Measurements from ENCODE around the gene FEM1B. TPM values are rescaled to one million over a fixed set of nuclear protein-coding genes. Genes with fewer than 3 reads are reported as not detected.

Gene FEM1B
- polyA plus RNA-seq, 1 donor from 2014 or later: 21.5 TPM

- no peak overlapping the region for H3K27ac Mint-ChIP-seq
- H3K4me1 Mint-ChIP-seq: peaks cover 34 to 55% (median 48%) of the 10 kb centered on the region in 3 donors
- peak overlapping the region in 2 of 4 donors; percentile 18 to 49 for H3K4me3 Mint-ChIP-seq
- peaks cover 0 to 1% (median 0%) of the 10 kb centered on the region in 3 donors for H3K9me3 Mint-ChIP-seq
- peaks cover 4% of the 10 kb centered on the region for H3K36me3 Mint-ChIP-seq
- H3K27me3 Mint-ChIP-seq: no peaks in the 10 kb centered on the region
Measured at GRCh38 chr15:68285259-68285980, 7.9 kb downstream of the FEM1B start.

GRCh38 chr15:68286256-68286655 is 8.7 kb downstream of the FEM1B start:
- Mint-ChIP-seq H3K4me1 (peaks cover 28 to 50% (median 41%) of the 10 kb centered on the region in 3 donors), H3K9me3 (peaks cover 0 to 1% (median 0%) of the 10 kb centered on the region in 3 donors), H3K27ac (peak overlapping the region in 1 of 3 donors; percentile 7), H3K36me3 (peaks cover 5% of the 10 kb centered on the region), H3K27me3 (no peaks in the 10 kb centered on the region), H3K4me3 (peak overlapping the region in 1 of 4 donors; percentile 55)

- Mint-ChIP-seq H3K9me3 (peaks cover 0 to 1% (median 0%) of the 10 kb centered on the region in 3 donors), H3K4me3 (no peak overlapping the region), H3K36me3 (peaks cover 7% of the 10 kb centered on the region), H3K27ac (no peak overlapping the region), H3K27me3 (no peaks in the 10 kb centered on the region), H3K4me1 (peaks cover 30 to 42% (median 32%) of the 10 kb centered on the region in 3 donors)
Measured at GRCh38 chr15:68289057-68289456, 11.5 kb downstream of the FEM1B start.

GRCh38 chr15:68289621-68290352 is 12.2 kb downstream of the FEM1B start:
- Mint-ChIP-seq H3K9me3 (peaks cover 0 to 1% (median 0%) of the 10 kb centered on the region in 3 donors), H3K27ac (no peak overlapping the region), H3K4me3 (no peak overlapping the region), H3K36me3 (peaks cover 6% of the 10 kb centered on the region), H3K4me1 (peaks cover 25 to 42% (median 28%) of the 10 kb centered on the region in 3 donors), H3K27me3 (no peaks in the 10 kb centered on the region)

- Mint-ChIP-seq H3K4me1 (peaks cover 19 to 34% (median 20%) of the 10 kb centered on the region in 3 donors), H3K9me3 (no peaks in the 10 kb centered on the region), H3K4me3 (no peak overlapping the region), H3K36me3 (peaks cover 3% of the 10 kb centered on the region), H3K27ac (no peak overlapping the region), H3K27me3 (no peaks in the 10 kb centered on the region)
Measured at GRCh38 chr15:68290715-68291114, 13.2 kb downstream of the FEM1B start.

- Mint-ChIP-seq H3K36me3 (peaks cover 3% of the 10 kb centered on the region), H3K27me3 (no peaks in the 10 kb centered on the region), H3K4me1 (peaks cover 8 to 25% (median 22%) of the 10 kb centered on the region in 3 donors), H3K27ac (no peak overlapping the region), H3K9me3 (no peaks in the 10 kb centered on the region), H3K4me3 (no peak overlapping the region)
Measured at GRCh38 chr15:68292157-68292781, 14.7 kb downstream of the FEM1B start.

GRCh38 chr15:68292967-68293366 is 15.4 kb downstream of the FEM1B start:
- Mint-ChIP-seq H3K4me3 (no peak overlapping the region), H3K27me3 (no peaks in the 10 kb centered on the region), H3K9me3 (no peaks in the 10 kb centered on the region), H3K27ac (no peak overlapping the region), H3K36me3 (peaks cover 3% of the 10 kb centered on the region), H3K4me1 (peaks cover 9 to 23% (median 22%) of the 10 kb centered on the region in 3 donors)

GRCh38 chr15:68295014-68295805 is 17.7 kb downstream of the FEM1B start:
- Mint-ChIP-seq H3K27ac (no peak overlapping the region), H3K27me3 (no peaks in the 10 kb centered on the region), H3K9me3 (no peaks in the 10 kb centered on the region), H3K4me1 (peaks cover 14 to 27% (median 23%) of the 10 kb centered on the region in 3 donors), H3K4me3 (no peak overlapping the region), H3K36me3 (peaks cover 3% of the 10 kb centered on the region)

- no peaks in the 10 kb centered on the region for H3K27me3 Mint-ChIP-seq
- H3K27ac Mint-ChIP-seq: peak overlapping the region; percentile 14 to 84 (median 63)
- H3K4me3 Mint-ChIP-seq: peak overlapping the region in 3 of 4 donors; percentile 78 to 90 (median 84)
- H3K9me3 Mint-ChIP-seq: no peaks in the 10 kb centered on the region
- H3K4me1 Mint-ChIP-seq: peaks cover 10 to 22% (median 14%) of the 10 kb centered on the region in 3 donors
- H3K36me3 Mint-ChIP-seq: peaks cover 3% of the 10 kb centered on the region
Measured at GRCh38 chr15:68298336-68298735, 20.8 kb downstream of the FEM1B start.

- Mint-ChIP-seq H3K36me3 (peaks cover 3% of the 10 kb centered on the region), H3K4me3 (peak overlapping the region; percentile 16 to 90 (median 81)), H3K9me3 (no peaks in the 10 kb centered on the region), H3K4me1 (peaks cover 10 to 18% (median 14%) of the 10 kb centered on the region in 3 donors), H3K27ac (peak overlapping the region in 2 of 3 donors; percentile 14 to 84), H3K27me3 (no peaks in the 10 kb centered on the region)
Measured at GRCh38 chr15:68298882-68299381, 21.4 kb downstream of the FEM1B start.

- no peaks in the 10 kb centered on the region for H3K9me3 Mint-ChIP-seq
- peak overlapping the region in 2 of 3 donors; percentile 14 to 80 for H3K27ac Mint-ChIP-seq
- peaks cover 10 to 18% (median 14%) of the 10 kb centered on the region in 3 donors for H3K4me1 Mint-ChIP-seq
- H3K36me3 Mint-ChIP-seq: peaks cover 5% of the 10 kb centered on the region
- no peaks in the 10 kb centered on the region for H3K27me3 Mint-ChIP-seq
- peak overlapping the region in 2 of 4 donors; percentile 21 to 90 for H3K4me3 Mint-ChIP-seq
Measured at GRCh38 chr15:68299436-68299835, 21.9 kb downstream of the FEM1B start.

GRCh38 chr15:68300115-68300940 is 22.8 kb downstream of the FEM1B start:
- Mint-ChIP-seq H3K27ac (peak overlapping the region in 1 of 3 donors; percentile 43), H3K9me3 (no peaks in the 10 kb centered on the region), H3K27me3 (no peaks in the 10 kb centered on the region), H3K4me1 (peaks cover 10 to 16% (median 14%) of the 10 kb centered on the region in 3 donors), H3K36me3 (peaks cover 6% of the 10 kb centered on the region), H3K4me3 (no peak overlapping the region)

GRCh38 chr15:68301301-68301700 is 23.8 kb downstream of the FEM1B start:
- no peak overlapping the region for H3K4me3 Mint-ChIP-seq
- peaks cover 13 to 18% (median 16%) of the 10 kb centered on the region in 3 donors for H3K4me1 Mint-ChIP-seq
- H3K27ac Mint-ChIP-seq: no peak overlapping the region
- H3K27me3 Mint-ChIP-seq: peaks cover 1% of the 10 kb centered on the region
- peaks cover 6% of the 10 kb centered on the region for H3K36me3 Mint-ChIP-seq
- H3K9me3 Mint-ChIP-seq: no peaks in the 10 kb centered on the region

Data from IgD-negative memory B cell (primary cell).